ENCODE results near the gene SDHB. TPM values are rescaled to one million over a fixed set of nuclear protein-coding genes. Genes with fewer than 3 reads are reported as not detected.
A peak's percentile ranks its signal among the peaks of the same experiment; 100 is the strongest.

Gene SDHB
- total RNA-seq, 1 donor from 2014 or later: 72.7 TPM

DNA sequence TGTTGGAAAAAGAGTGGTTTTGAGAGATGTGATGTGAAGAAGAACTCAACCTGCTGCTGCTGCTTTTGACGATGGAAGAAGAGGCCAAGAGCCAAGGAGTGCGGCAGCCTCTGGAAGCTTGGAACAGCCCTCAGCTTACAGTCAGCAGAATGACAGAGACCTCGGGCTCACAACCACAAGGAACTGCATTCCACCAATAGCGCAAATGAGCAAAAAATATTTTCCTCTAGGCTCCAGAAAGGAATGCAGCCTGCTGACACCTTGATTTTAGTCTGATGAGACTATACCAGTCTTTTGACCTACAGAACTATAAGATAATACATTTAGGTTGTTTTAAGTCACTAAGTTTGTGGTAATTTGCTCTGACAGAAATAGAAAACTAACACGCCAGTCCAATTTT, 10.2 kb downstream of the SDHB start:
- H3K9me3 Mint-ChIP-seq: no peaks in the 10 kb centered on the region
- H3K27ac Mint-ChIP-seq: peak overlapping the region; percentile 69
- peaks cover 20% of the 10 kb centered on the region for H3K36me3 Mint-ChIP-seq

DNA sequence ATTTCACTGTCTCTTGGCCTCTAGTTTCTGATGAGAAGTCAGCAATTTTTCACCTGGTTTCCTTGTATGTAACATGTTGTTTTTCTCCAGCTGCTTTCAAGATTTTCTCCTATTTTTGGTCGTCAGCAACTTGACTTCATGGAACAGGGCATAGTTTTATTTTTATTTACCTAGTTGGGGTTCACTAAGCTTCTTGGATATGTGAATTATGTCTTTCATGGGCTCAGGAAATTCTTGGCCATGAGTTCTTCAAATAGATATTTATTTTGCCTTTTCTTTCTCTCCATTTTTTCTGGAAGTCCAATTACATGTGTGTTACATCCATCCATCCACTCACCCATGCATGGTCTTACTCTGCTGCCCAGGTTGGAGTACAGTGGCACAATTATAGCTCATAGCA, 13.7 kb downstream of the SDHB start:
- peaks cover 4% of the 10 kb centered on the region for H3K4me1 Mint-ChIP-seq (ENCODE audit: unreplicated experiment)
- peaks cover 24% of the 10 kb centered on the region for H3K36me3 Mint-ChIP-seq
- no peak for DNase-seq (ENCODE audit: extremely low spot score, unreplicated experiment)
- TF ChIP-seq, protein P1, sequence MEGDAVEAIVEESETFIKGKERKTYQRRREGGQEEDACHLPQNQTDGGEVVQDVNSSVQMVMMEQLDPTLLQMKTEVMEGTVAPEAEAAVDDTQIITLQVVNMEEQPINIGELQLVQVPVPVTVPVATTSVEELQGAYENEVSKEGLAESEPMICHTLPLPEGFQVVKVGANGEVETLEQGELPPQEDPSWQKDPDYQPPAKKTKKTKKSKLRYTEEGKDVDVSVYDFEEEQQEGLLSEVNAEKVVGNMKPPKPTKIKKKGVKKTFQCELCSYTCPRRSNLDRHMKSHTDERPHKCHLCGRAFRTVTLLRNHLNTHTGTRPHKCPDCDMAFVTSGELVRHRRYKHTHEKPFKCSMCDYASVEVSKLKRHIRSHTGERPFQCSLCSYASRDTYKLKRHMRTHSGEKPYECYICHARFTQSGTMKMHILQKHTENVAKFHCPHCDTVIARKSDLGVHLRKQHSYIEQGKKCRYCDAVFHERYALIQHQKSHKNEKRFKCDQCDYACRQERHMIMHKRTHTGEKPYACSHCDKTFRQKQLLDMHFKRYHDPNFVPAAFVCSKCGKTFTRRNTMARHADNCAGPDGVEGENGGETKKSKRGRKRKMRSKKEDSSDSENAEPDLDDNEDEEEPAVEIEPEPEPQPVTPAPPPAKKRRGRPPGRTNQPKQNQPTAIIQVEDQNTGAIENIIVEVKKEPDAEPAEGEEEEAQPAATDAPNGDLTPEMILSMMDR (conservative IDR thresholded peaks at IDR 0.05): no peak
- no peaks in the 10 kb centered on the region for H3K9me3 Mint-ChIP-seq
- H3K27me3 Mint-ChIP-seq: no peaks in the 10 kb centered on the region
- H3K4me3 Mint-ChIP-seq: no peak overlapping the region
- H3K27ac Mint-ChIP-seq: no peak overlapping the region

More for the DNA sequence above, 10.2 kb downstream of the SDHB start:
- Mint-ChIP-seq H3K27me3 (no peaks in the 10 kb centered on the region), H3K4me1 (ENCODE audit: unreplicated experiment) (peaks cover 13% of the 10 kb centered on the region), H3K4me3 (no peak overlapping the region)
- DNase-seq (ENCODE audit: extremely low spot score, unreplicated experiment): no peak
- TF ChIP-seq, protein P1 (conservative IDR thresholded peaks at IDR 0.05): no peak

DNA sequence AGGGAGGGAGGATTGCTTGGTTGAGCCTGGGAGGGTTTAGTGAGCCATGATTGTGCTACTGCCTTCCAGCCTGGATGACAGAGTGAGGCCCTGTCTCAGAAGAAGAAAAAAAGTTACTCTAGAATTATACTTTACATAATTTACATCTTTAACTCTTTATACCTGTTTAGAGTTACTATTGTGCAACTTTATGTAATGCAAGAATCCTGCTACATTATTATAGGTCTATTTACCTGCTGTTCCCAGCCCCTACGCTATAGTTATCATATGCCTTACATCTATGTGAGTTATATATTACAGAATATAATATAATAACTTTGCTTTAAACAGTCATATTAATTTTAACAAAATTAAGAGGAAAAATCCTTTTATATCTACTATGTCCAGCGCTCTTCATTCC, 14.3 kb downstream of the SDHB start:
- H3K36me3 Mint-ChIP-seq: peaks cover 20% of the 10 kb centered on the region

DNA sequence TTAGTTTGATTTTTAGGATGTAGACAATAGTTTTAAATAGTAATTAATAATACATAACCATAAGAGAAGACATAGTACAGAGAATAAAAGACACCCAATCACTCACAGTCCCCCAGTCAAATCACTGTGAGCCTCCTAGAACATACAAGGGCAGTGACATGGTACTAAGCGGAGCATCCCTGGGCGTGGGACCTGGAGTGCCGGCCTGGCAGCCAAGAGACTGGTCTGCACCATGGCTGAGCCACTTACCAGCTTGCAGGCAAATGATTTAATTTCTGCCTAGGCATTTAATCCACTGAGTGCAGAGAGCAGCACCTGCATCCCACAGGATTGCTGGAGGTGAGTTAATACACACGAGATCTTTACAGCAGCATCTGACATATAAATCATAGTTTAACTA, 20.4 kb downstream of the SDHB start:
- DNase-seq (ENCODE audit: extremely low spot score, unreplicated experiment): no peak
- Mint-ChIP-seq H3K36me3 (peaks cover 8% of the 10 kb centered on the region), H3K9me3 (no peaks in the 10 kb centered on the region), H3K4me1 (ENCODE audit: unreplicated experiment) (no peaks in the 10 kb centered on the region), H3K4me3 (no peak overlapping the region), H3K27ac (no peak overlapping the region), H3K27me3 (no peaks in the 10 kb centered on the region)
- TF ChIP-seq, protein P1 (conservative IDR thresholded peaks at IDR 0.05): no peak

More for the DNA sequence above, 14.3 kb downstream of the SDHB start:
- Mint-ChIP-seq H3K9me3 (no peaks in the 10 kb centered on the region), H3K27me3 (no peaks in the 10 kb centered on the region), H3K4me1 (ENCODE audit: unreplicated experiment) (no peaks in the 10 kb centered on the region), H3K4me3 (no peak overlapping the region), H3K27ac (no peak overlapping the region)
- TF ChIP-seq, protein P1 (conservative IDR thresholded peaks at IDR 0.05): no peak
- no peak for DNase-seq (ENCODE audit: extremely low spot score, unreplicated experiment)

DNA sequence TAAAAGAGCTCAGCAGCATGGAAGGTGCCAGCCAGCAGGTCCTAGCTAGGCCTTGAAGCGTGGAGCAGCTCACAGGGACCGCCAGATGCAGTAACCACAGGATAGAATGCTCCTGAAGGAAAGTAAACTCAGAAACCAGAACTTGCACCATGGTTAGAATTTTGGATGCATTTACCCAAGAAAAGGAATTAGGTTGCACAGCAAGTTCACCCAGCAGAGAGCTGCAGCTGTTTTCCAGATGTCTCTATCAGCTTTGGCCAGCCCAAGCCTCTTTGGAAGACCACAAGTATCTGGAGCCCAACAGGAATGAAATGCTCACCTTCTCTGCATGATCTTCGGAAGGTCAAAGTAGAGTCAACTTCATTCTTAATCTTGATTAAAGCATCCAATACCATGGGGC, 21.1 kb downstream of the SDHB start:
- Mint-ChIP-seq H3K27me3 (no peaks in the 10 kb centered on the region), H3K9me3 (no peaks in the 10 kb centered on the region), H3K4me3 (no peak overlapping the region), H3K4me1 (ENCODE audit: unreplicated experiment) (no peaks in the 10 kb centered on the region), H3K27ac (no peak overlapping the region), H3K36me3 (peaks cover 10% of the 10 kb centered on the region)
- DNase-seq (ENCODE audit: extremely low spot score, unreplicated experiment): no peak
- TF ChIP-seq, protein P1 (conservative IDR thresholded peaks at IDR 0.05): no peak

DNA sequence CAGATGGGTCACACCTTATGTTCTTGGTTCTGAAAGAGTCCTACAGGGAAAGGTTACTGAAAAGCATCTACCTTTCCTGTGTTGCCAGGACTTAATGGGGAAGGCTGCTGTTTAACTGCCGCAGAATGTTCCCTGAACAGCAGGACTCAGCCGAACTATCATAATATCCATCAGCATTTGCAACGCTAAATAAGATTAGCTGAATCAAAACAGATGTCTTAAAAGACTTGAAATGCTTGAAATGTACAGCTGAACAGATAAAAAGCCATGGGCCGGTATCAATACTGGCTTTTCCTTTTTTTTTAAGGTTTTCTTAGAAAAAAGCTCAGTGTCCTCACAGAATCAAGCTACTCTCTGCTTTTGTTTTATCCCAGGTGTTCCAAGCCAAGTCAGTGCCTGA, 22.4 kb downstream of the SDHB start:
- Mint-ChIP-seq H3K27ac (no peak overlapping the region), H3K4me3 (no peak overlapping the region), H3K36me3 (peaks cover 13% of the 10 kb centered on the region), H3K27me3 (no peaks in the 10 kb centered on the region), H3K9me3 (no peaks in the 10 kb centered on the region), H3K4me1 (ENCODE audit: unreplicated experiment) (no peaks in the 10 kb centered on the region)
- TF ChIP-seq, protein P1 (conservative IDR thresholded peaks at IDR 0.05): no peak
- DNase-seq (ENCODE audit: extremely low spot score, unreplicated experiment): no peak
